ENCODE results near the gene CACNB2. TPM values are rescaled to one million over a fixed set of nuclear protein-coding genes. Genes with fewer than 3 reads are reported as not detected.

Gene CACNB2
- total RNA-seq, 1 donor from 2014 or later, result not detected

DNA sequence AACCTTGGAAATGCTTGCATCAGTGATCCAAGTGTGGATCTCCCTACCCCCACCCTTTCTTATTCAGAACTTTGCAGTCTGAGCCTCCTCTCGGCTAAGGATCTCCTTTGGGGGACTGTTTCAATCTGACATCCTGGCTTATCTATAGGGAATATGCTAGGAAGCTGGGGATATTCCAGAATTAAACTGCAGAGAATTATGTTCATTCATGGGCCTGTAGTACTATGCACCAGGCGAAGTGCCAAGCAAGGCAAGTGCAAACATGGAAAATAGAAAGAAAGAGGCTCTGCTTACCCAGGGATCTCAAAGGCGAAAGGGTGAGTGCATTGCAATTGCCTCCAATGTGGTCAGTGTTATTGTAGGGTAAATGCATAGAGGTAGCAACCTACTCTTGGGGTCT is 96.5 kb downstream of the CACNB2 start:
- intact Hi-C loops (cut with micrococcal nuclease), result loop anchor here (5.0 kb wide), 1 partner anchor 1409 kb away; no protein-coding TSS in a partner anchor
- DNase-seq (no peak), ATAC-seq (ENCODE audit: low read depth) (no peak)
- TF ChIP-seq, protein P1, sequence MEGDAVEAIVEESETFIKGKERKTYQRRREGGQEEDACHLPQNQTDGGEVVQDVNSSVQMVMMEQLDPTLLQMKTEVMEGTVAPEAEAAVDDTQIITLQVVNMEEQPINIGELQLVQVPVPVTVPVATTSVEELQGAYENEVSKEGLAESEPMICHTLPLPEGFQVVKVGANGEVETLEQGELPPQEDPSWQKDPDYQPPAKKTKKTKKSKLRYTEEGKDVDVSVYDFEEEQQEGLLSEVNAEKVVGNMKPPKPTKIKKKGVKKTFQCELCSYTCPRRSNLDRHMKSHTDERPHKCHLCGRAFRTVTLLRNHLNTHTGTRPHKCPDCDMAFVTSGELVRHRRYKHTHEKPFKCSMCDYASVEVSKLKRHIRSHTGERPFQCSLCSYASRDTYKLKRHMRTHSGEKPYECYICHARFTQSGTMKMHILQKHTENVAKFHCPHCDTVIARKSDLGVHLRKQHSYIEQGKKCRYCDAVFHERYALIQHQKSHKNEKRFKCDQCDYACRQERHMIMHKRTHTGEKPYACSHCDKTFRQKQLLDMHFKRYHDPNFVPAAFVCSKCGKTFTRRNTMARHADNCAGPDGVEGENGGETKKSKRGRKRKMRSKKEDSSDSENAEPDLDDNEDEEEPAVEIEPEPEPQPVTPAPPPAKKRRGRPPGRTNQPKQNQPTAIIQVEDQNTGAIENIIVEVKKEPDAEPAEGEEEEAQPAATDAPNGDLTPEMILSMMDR (IDR thresholded peaks at IDR 0.05), result no peak
- Mint-ChIP-seq H3K4me3 (no peak overlapping the region), H3K9me3 (no peaks in the 10 kb centered on the region), H3K27me3 (peaks cover 1% of the 10 kb centered on the region), H3K27ac (no peak overlapping the region), H3K4me1 (no peaks in the 10 kb centered on the region), H3K36me3 (ENCODE audit: low read depth) (no peaks in the 10 kb centered on the region)
- ChIA-PET CTCF (no interaction called here), POLR2A (no interaction called here)

DNA sequence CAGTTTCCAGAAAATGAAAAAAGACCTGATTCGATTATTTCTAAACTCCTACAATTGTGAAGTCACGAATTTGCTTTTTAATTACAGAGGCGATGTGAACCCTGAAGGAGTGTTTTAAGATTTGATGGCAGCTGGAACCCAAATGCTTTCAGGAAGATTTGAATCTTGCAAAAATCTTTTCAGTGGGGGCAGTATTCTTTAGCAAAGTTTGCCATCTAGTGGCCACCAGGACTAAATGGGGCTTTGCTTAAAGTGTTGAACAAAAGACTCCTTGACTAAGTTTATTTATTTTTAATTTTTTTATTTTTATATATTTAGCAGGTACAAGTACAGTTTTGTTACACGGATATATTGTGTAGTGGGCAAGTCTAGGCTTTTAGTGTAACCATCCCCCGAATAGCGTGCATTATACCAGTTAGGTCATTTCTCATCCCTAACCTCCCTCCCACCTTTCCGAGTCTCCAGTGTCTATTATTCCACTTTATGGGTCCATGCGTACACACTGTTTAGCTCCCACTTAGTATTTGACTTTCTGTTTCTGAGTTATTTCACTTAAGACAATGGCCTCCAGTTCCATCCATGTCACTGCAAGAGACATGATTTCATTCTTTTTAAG is 98.8 kb downstream of the CACNB2 start:
- DNase-seq (no peak), ATAC-seq (ENCODE audit: low read depth) (no peak)
- POLR2A ChIA-PET, result no interaction called here
- H3K36me3 Mint-ChIP-seq (ENCODE audit: low read depth), result no peaks in the 10 kb centered on the region
- H3K4me1 Mint-ChIP-seq, result no peaks in the 10 kb centered on the region
- no peak overlapping the region for H3K27ac Mint-ChIP-seq
- TF ChIP-seq, protein P1 (IDR thresholded peaks at IDR 0.05), result no peak
- no peak overlapping the region for H3K4me3 Mint-ChIP-seq
- peaks cover 1% of the 10 kb centered on the region for H3K27me3 Mint-ChIP-seq
- CTCF ChIA-PET, result no interaction called here
- H3K9me3 Mint-ChIP-seq, result peaks cover 3% of the 10 kb centered on the region
- intact Hi-C loops (cut with micrococcal nuclease), result loop anchor here (1.0 to 5.0 kb wide), 5 partner anchors 329 to 1412 kb away; no protein-coding TSS in a partner anchor

DNA sequence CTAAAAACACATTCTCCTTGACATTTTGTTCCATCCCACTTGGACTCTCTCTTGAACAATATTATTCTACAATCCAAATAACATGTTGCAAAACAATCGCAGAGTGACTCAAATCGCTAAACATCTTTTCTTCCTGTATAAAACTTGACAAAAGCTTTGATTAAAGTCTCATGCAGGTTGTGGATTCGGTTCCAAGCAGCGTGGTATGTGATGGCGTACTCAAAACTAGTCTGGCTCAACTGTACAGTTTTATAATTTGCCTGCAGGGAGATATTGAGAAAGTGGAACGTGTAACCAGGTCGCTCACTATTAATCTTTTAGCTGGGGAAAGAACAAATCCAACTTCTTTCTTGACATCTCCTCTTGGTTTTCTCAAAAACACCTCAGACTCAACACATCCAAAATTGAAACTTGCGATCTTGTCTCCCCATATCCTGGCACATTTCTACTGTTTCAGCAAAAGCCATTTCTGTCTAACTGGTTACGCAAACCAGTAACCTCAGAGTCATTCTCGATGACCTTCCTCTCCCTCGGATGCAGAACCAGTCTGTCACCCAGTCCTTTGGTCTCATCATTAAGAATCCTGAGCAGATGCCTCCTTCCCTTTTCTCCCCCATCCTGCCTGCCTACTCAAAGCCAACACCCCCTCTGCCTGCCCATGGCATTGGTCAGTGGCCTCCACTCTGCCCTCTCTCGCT is 100.1 kb downstream of the CACNB2 start:
- H3K36me3 Mint-ChIP-seq (ENCODE audit: low read depth), result no peaks in the 10 kb centered on the region
- DNase-seq (no peak), ATAC-seq (ENCODE audit: low read depth) (no peak)
- ChIA-PET POLR2A (no interaction called here), CTCF (no interaction called here)
- H3K27ac Mint-ChIP-seq, result no peak overlapping the region
- H3K9me3 Mint-ChIP-seq, result peaks cover 3% of the 10 kb centered on the region
- peaks cover 1% of the 10 kb centered on the region for H3K27me3 Mint-ChIP-seq
- H3K4me1 Mint-ChIP-seq, result no peaks in the 10 kb centered on the region
- intact Hi-C loops (cut with micrococcal nuclease), result no loop called here
- H3K4me3 Mint-ChIP-seq, result no peak overlapping the region
- TF ChIP-seq, protein P1 (IDR thresholded peaks at IDR 0.05), result no peak

DNA sequence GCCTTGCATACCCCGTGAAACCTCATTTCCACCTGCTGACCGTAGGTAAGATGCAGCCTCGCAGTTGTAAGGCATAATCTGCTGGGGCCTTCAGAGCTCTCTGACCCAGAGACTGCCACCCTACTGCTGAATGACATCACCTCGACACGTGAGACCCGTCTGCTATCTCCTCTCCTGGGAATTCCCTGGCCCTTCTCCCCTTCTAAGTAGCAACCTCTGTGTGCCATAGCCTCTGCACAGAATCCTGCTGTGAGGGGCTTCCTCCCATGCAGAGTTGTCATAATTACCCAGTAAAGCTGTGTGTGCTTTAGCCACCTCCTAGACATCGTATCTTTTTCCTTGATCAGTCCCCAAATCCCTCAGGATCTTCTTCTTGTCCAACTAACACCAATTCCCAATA is 106.7 kb downstream of the CACNB2 start:
- intact Hi-C loops (cut with micrococcal nuclease), result no loop called here
- Mint-ChIP-seq H3K27ac (no peak overlapping the region), H3K4me1 (no peaks in the 10 kb centered on the region), H3K36me3 (ENCODE audit: low read depth) (no peaks in the 10 kb centered on the region), H3K4me3 (no peak overlapping the region), H3K9me3 (peaks cover 3% of the 10 kb centered on the region), H3K27me3 (no peaks in the 10 kb centered on the region)
- CTCF ChIA-PET, result no interaction called here
- TF ChIP-seq, protein P1 (IDR thresholded peaks at IDR 0.05), result no peak
- ATAC-seq (ENCODE audit: low read depth), result no peak
- no peak for DNase-seq
- POLR2A ChIA-PET, result no interaction called here

DNA sequence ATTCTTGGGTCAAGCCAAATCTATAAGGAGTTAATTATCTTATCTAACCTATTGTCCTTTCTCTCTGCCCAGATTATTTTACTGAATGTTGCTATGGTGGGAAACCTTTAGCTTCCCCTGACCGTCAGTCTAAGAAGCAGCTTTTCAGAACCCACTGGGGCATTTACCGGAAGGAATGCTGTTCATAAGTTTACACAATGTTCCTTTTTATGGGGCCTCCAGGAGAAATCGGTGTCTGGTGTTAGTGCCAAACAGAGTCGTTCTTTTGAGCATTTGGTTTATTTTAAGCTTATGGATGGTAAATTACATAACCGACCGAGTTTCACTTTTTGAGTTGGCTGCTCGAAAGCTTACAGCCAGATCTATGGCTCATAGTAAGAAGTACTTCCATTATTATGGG is 111.9 kb downstream of the CACNB2 start:
- ChIA-PET CTCF (no interaction called here), POLR2A (no interaction called here)
- Mint-ChIP-seq H3K27ac (no peak overlapping the region), H3K36me3 (ENCODE audit: low read depth) (no peaks in the 10 kb centered on the region), H3K4me3 (no peak overlapping the region), H3K4me1 (no peaks in the 10 kb centered on the region), H3K9me3 (no peaks in the 10 kb centered on the region), H3K27me3 (no peaks in the 10 kb centered on the region)
- TF ChIP-seq, protein P1 (IDR thresholded peaks at IDR 0.05), result no peak
- ATAC-seq (ENCODE audit: low read depth) (no peak), DNase-seq (no peak)
- intact Hi-C loops (cut with micrococcal nuclease), result no loop called here
